Fibroblast of skin of scalp (primary cell): ENCODE data around the gene DGKB.

Experiments used
- DNase-seq: peaks from one replicate; pipeline ENCODE4 v3.0.0-alpha.2; 2013

Gene DGKB

GRCh38 chr7:14376711-14377110 lies 525.8 kb downstream of the DGKB start:
- DNase-seq: no peak

DNA sequence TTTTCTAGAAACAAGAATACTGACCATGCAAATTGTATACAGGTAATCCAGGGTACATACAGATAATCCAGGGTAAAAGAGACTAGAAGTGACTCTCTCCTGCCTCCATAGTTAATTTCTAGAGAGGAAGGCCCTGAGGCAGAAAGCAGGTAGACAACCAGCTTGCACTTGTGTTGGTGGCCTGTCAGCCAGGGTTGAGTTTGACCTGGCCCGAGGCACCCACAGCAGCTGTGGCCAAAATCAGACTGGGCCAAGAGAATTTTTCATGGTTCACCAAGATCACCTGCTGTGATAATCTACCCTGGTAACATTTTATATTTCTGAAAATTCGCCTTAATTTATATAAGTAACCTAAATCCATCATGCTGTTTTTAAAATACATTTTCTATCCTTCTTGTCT lies 526.6 kb downstream of the DGKB start:
- no peak for DNase-seq

GRCh38 chr7:14374336-14374735 lies 528.2 kb downstream of the DGKB start:
- no peak for DNase-seq

- no peak for DNase-seq
These were observed 534.3 kb downstream of the DGKB start for GRCh38 chr7:14368285-14368684.

GRCh38 chr7:14351167-14351566 lies 551.4 kb downstream of the DGKB start:
- DNase-seq: no peak

DNA sequence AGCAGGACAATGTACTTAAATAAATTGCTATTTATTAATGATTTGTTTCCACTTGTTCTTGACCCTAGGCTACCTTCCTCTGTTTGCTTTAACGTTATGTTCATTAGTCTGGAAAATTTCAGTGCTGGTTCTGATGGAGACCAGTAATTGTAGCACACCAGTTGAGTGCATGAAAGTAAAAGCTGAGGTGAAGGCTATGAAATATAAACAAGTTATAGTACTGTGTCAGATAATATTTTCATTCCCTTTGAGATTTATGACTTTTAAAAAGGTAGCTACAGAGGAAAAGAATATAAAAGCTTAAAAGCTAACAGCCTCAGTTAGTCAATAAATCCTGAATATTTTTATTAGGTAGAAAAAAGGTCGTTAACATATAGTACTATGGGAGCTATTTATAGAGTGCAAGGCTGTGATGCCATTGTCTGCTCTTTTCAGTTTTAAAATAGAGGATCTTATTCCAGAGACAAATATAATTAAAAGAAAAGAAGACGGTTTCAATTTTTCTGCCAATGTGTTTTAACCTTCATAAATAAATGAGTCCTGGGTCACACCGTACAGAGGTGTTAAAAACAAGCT lies 561.3 kb downstream of the DGKB start:
- DNase-seq: no peak

- no peak for DNase-seq
These were observed 562.0 kb downstream of the DGKB start for GRCh38 chr7:14340393-14341074.

GRCh38 chr7:14339861-14340260 lies 562.7 kb downstream of the DGKB start:
- no peak for DNase-seq

- no peak for DNase-seq
These were observed 566.3 kb downstream of the DGKB start for GRCh38 chr7:14336256-14336655.

DNA sequence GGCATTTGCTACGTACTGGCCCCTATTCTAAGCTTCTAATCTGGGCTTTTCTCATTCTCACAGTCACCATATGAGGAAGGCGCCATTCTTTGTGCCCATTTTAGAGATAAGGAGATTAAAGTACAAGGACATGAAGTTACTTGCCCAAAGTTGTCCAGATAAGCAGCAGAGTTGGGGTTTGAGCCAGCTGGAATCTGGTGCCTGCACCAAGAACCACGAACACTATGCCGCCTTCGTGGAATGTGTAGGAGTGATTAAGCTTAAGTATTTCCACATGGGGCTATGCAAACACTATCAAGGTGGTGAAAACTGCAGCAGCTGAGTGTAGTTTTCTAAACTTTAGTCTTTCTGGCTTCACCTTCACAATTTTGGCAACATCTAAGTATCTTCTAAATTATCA lies 570.4 kb downstream of the DGKB start:
- peak; percentile 0 for DNase-seq

GRCh38 chr7:14324767-14325166 lies 577.8 kb downstream of the DGKB start:
- no peak for DNase-seq

DNA sequence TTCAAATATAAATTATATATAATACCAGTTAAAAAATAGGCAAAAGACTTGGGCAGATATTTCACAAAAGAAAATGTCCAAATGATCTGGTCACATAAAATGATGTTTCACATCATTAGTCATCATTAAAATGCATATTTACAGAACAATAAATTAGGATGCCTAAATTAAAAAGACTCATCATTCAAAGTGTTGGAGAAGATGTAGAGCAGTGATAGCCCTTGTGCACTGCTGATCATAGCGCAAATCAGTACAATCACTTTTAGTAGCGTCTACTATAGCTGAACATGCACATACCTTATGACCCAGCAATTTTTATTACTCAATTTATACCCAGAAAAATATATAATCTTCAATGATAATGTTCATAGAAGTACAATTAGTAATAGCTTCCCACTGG lies 579.8 kb downstream of the DGKB start:
- DNase-seq: no peak

- no peak for DNase-seq
These were observed 580.6 kb downstream of the DGKB start for GRCh38 chr7:14321947-14322346.

GRCh38 chr7:14309432-14309831 lies 593.1 kb downstream of the DGKB start:
- DNase-seq: no peak

DNA sequence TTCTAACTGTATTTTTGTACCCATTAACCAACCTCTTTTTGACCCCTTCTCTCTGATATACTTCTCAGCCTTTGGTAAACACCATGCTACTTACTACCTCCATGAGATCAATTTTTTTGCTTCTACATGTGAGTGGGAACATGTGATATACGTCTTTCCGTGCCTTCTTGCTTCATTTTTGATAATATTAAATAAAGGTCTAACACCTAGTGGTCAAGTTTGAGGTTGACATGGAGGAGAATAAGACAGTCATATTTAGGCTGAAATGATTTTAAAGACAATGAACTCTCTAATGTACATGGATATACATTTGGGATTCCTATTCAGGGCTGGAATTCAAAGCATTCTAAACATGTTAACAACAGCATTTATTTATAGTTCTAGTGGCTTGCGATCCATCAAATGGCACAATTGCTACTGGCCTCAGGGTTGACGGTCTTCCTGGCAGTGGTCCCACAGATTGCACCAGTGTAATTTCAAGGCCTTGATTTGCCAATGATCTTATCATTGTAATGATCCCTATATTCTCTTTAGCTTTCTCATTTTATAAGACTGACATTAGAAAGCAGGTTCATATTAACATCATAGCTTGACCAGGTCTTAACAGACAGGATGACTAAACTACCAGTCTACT lies 597.2 kb downstream of the DGKB start:
- DNase-seq: peak; percentile 0

GRCh38 chr7:14303536-14303935 lies 599.0 kb downstream of the DGKB start:
- no peak for DNase-seq

- no peak for DNase-seq
These were observed 607.9 kb downstream of the DGKB start for GRCh38 chr7:14294637-14295036.

- DNase-seq: no peak
These were observed 609.1 kb downstream of the DGKB start for GRCh38 chr7:14293434-14293833.

GRCh38 chr7:14292737-14293136 lies 609.8 kb downstream of the DGKB start:
- no peak for DNase-seq

GRCh38 chr7:14289957-14290356 lies 612.6 kb downstream of the DGKB start:
- no peak for DNase-seq

- no peak for DNase-seq
These were observed 613.9 kb downstream of the DGKB start for GRCh38 chr7:14288701-14289100.

- no peak for DNase-seq
These were observed 615.2 kb downstream of the DGKB start for GRCh38 chr7:14287398-14287797.

GRCh38 chr7:14286036-14286435 lies 616.5 kb downstream of the DGKB start:
- no peak for DNase-seq
